OCI-LY7 (cell line): Measurements from ENCODE around the gene C3orf20.

Source experiments
- EZH2phosphoT487 ChIP-seq: fragments of 200-600 bp; sonication (generic); IDR thresholded peaks from 2 replicates; pipeline ENCODE4 v1.6.1; 2018; ENCODE audit warnings: low read depth, borderline replicate concordance, mild to moderate bottlenecking, mixed run types, antibody characterized with exemption, low read length, moderate library complexity, mixed read lengths
- TF ChIP-seq, protein P1 (sequence below): fragments of 200-600 bp; sonication (generic); conservative IDR thresholded peaks from 2 replicates; pipeline ENCODE4 v1.5.1; 2014; ENCODE audit warnings: mild to moderate bottlenecking, antibody characterized with exemption, low read length, moderate library complexity, mixed read lengths

DNA sequence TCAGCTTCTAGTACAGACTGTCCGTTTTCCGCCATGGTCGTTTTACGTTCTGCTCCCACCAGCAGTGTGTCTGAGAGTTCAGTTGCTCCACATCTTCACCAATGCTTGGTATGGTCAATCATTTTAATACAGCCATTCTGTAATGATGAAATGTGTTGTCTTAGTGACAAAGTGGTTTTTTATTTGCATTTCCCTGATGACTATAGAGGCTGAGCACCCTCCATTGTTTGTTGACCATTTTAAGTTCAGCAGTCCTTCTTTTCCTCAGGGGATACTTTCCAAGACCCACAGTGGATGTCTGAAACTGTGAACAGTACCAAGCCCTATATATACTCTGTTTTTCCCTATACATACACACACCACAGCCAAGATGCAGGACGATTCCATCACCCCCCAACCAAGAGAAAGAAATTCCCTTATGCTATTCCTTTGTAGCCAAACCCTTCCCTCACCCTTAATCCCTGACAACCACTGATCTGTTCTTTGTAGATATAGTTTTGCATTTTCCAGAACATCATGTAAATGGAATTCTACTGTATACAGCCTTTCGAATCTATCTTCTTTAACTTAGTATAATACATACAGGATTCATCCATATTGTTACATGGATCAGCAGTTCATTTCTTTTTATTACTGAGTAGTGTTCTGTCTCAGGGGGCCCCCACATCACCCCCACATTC, 55.9 kb downstream of the C3orf20 start:
- TF ChIP-seq, protein P1, sequence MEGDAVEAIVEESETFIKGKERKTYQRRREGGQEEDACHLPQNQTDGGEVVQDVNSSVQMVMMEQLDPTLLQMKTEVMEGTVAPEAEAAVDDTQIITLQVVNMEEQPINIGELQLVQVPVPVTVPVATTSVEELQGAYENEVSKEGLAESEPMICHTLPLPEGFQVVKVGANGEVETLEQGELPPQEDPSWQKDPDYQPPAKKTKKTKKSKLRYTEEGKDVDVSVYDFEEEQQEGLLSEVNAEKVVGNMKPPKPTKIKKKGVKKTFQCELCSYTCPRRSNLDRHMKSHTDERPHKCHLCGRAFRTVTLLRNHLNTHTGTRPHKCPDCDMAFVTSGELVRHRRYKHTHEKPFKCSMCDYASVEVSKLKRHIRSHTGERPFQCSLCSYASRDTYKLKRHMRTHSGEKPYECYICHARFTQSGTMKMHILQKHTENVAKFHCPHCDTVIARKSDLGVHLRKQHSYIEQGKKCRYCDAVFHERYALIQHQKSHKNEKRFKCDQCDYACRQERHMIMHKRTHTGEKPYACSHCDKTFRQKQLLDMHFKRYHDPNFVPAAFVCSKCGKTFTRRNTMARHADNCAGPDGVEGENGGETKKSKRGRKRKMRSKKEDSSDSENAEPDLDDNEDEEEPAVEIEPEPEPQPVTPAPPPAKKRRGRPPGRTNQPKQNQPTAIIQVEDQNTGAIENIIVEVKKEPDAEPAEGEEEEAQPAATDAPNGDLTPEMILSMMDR: no peak
- no peak for TF ChIP-seq EZH2phosphoT487
